HG02763 (cell line): ENCODE results near the gene CACNA1I.
"Not testable (repeated sequence)": the region's sequence is repeated elsewhere in the genome, so short reads cannot be mapped to it uniquely, and the experiment has no call there.

ENCODE experiments used
- ATAC-seq: cut with Tn5 transposase; IDR thresholded peaks from one replicate; pipeline ENCODE4 v1.9.1; 2021; ENCODE audit warnings: mild to moderate bottlenecking, moderate library complexity; ENCODE audit not compliant: unreplicated experiment

Gene CACNA1I

DNA sequence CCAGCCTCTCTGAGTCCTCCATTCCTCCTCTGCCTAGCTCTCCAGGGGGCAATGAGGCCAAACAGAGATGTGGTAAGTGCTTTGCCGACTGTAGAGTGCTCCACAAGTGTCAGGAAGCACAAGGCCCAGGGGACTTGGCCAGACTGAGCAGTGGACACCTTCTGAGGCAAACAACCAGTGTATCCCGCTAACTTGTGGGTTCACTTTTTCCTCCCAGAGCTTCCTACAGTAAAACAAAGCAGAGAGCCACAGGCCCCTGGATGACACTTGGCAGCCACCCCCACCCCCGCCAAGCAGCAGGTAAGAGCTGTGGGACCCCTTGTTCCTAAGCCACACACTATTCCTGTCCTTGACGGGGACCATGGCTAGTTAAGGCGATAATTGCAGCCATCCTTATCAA lies 160.9 kb downstream of the CACNA1I start:
- ATAC-seq: no peak

- no peak for ATAC-seq
Measured at GRCh38 chr22:39731881-39732555, 161.5 kb downstream of the CACNA1I start.

GRCh38 chr22:39732625-39733024 lies 162.1 kb downstream of the CACNA1I start:
- ATAC-seq: no peak

GRCh38 chr22:39733191-39733590 lies 162.6 kb downstream of the CACNA1I start:
- ATAC-seq: no peak

DNA sequence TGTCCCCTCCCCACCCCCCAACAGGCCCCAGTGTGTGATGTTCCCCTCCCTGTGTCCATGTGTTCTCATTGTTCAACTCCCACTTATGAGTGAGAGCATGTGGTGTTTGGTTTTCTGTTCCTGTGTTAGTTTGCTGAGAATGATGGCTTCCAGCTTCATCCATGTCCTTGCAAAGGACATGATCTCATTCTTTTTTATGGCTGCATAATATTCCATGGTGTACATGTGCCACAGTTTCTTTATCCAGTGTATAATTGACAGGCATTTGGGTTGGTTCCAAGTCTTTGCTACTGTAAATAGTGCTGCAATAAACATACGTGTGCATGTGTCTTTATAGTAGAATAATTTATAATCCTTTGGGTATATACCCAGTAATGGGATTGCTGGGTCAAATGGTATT lies 163.5 kb downstream of the CACNA1I start:
- not testable (repeated sequence) for ATAC-seq

DNA sequence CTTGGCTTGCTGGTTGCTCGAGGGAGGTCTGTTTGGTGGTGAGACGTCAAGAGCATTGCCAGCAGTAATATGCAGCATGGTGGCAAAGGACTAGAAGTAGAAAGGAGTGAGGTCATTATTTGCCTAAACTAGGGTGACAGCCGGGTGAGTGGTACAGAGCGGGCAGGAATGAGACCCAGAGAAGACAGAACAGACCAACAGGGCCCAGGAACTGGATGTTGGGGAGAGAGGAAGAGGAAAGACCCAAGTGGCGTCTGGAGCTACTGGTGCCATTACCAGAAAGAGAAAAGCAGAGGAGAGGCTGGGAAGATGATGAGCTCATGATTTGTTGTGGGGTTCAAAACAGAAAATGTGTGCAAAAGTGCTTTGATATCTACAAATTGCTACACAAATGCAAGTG lies 164.3 kb downstream of the CACNA1I start:
- no peak for ATAC-seq

GRCh38 chr22:39735776-39736175 lies 165.2 kb downstream of the CACNA1I start:
- no peak for ATAC-seq

DNA sequence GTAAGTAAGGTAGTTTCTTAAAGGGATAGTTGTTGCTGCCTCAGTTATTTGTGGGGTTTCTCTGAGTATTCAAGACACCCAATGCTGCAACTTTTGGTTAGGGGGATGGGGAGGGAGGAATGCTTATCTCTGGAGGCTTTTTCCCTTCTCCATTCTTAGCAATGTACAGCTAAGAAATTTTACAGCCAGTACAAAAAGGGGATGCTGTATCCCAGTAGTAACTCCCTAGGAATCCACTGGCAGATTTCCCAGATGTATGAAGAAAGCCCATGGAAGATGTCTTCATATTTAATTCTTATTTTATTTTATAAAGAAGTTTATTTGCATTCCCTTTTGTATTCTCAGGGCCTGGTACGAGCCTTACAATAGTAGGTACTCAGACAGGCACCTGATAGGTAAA lies 168.2 kb downstream of the CACNA1I start:
- no peak for ATAC-seq
